Gastrocnemius medialis (tissue), 4 donors: ENCODE results near the gene AFAP1.

ENCODE experiments used
- CTCF ChIP-seq, 5 experiments: fragments of 450-650 bp in 3 of 5; fragments of 200-600 bp in 2 of 5; sonication (generic) in 2 of 5; IDR thresholded peaks in 4 of 5; conservative IDR thresholded peaks in 1 of 5; 1 replicate in 4 of 5; 2 replicates in 1 of 5; pipeline ENCODE4 v1.5.1; 2016 to 2019; ENCODE audit warnings: antibody characterized with exemption in 5 of 5, mild to moderate bottlenecking in 3 of 5, moderate library complexity in 3 of 5
- POLR2A ChIP-seq, 2 donors: fragments of 450-650 bp; IDR thresholded peaks; one replicate each; pipeline ENCODE4 v1.6.1; 2017; ENCODE audit warnings: antibody characterized with exemption in 2 of 2, mild to moderate bottlenecking in 2 of 2, moderate library complexity in 2 of 2

- no peak for TF ChIP-seq CTCF (IDR thresholded peaks at IDR 0.05 in 4 of 5, conservative IDR thresholded peaks at IDR 0.05 in 1 of 5)
- no peak for TF ChIP-seq POLR2A (IDR thresholded peaks at IDR 0.05)
Observed at GRCh38 chr4:7978907-7979651, 39.4 kb upstream of the AFAP1 start.
